K562 (cell line): Measurements from ENCODE around the gene NOL4L.
"Not testable (repeated sequence)": the region's sequence is repeated elsewhere in the genome, so short reads cannot be mapped to it uniquely, and the experiment has no call there.

Experiments
- CTBP1 ChIP-seq: fragments of 450-650 bp; IDR thresholded peaks from 2 replicates; pipeline ENCODE4 v1.6.1; 2016; ENCODE audit warnings: borderline replicate concordance
- JUND ChIP-seq, 2 experiments: IDR thresholded peaks; 2 replicates in 1 of 2; 3 replicates in 1 of 2; pipeline ENCODE4 v1.6.1; 2011; ENCODE audit warnings: borderline replicate concordance in 2 of 2, low read depth in 2 of 2, low read length in 2 of 2, improper control_type of control experiment in 1 of 2, missing biosample characterization in 1 of 2, missing genetic modification characterization in 1 of 2, missing genetic modification reagents in 1 of 2
- MAX ChIP-seq: sonication (generic); formaldehyde crosslinking; IDR thresholded peaks from 2 replicates; pipeline ENCODE4 v1.9.0; 2022; ENCODE audit warnings: mild to moderate bottlenecking, missing genetic modification reagents
- SRSF1 ChIP-seq: fragments of 200-400 bp; formaldehyde crosslinking; IDR thresholded peaks from 2 replicates; pipeline ENCODE4 v1.6.1; 2017; ENCODE audit warnings: mild to moderate bottlenecking, low read depth, low read length, moderate library complexity
- ZBED1 ChIP-seq: IDR thresholded peaks from 2 replicates; pipeline ENCODE4 v1.6.1; 2014
- ZNF197 ChIP-seq: fragments of 200-800 bp; sonication (Bioruptor generic); IDR thresholded peaks from 2 replicates; pipeline ENCODE4 v1.6.1; 2016; ENCODE audit warnings: low read depth, missing genetic modification characterization, missing compliant biosample characterization
- ZNF311 ChIP-seq: fragments of 250-450 bp; sonication (Bioruptor Pico); IDR thresholded peaks from 2 replicates; pipeline ENCODE4 v1.4.0; 2020; ENCODE audit warnings: mild to moderate bottlenecking, moderate library complexity
- ZNF511 ChIP-seq: sonication (generic); formaldehyde crosslinking; IDR thresholded peaks from 2 replicates; pipeline ENCODE4 v1.8.0; 2022; ENCODE audit warnings: mild to moderate bottlenecking, missing genetic modification reagents

- not testable (repeated sequence) for TF ChIP-seq SRSF1; CTBP1; ZNF197; ZNF311 (CRISPR knock-in tag); ZNF511; ZBED1; JUND (IDR thresholded peaks at IDR 0.05; ENCODE audit: borderline replicate concordance, low read depth, low read length); JUND (tag; IDR thresholded peaks at IDR 0.05; ENCODE audit: borderline replicate concordance, low read depth, low read length); MAX (CRISPR knock-in tag)
Measured at GRCh38 chr20:32578062-32578461, 7.1 kb downstream of the NOL4L start.
